AG10803 (cell line): Measurements from ENCODE around the gene CLIP1.
A peak's percentile ranks its signal among the peaks of the same experiment; 100 is the strongest.

ENCODE experiments used
- DNase-seq: peaks from one replicate; pipeline ENCODE4 v3.0.0; 2010; ENCODE audit warnings: low read depth
- H3K4me3 ChIP-seq: 2 replicates; pipeline ENCODE4 v1.5.1; 2011; ENCODE audit warnings: mild to moderate bottlenecking, low read length, control low read depth
- CTCF ChIP-seq: conservative IDR thresholded peaks from 2 replicates; pipeline ENCODE4 v1.5.1; 2011; ENCODE audit warnings: mild to moderate bottlenecking, low read length, control low read depth, inconsistent platforms

The CLIP1 gene

GRCh38 chr12:122411537-122411936 is 10.9 kb downstream of the CLIP1 start:
- TF ChIP-seq CTCF: no peak
- DNase-seq: no peak

GRCh38 chr12:122407208-122407607 is 15.3 kb downstream of the CLIP1 start:
- TF ChIP-seq CTCF: no peak
- H3K4me3 ChIP-seq: no peak overlapping the region
- no peak for DNase-seq

More at GRCh38 chr12:122411537-122411936, 10.9 kb downstream of the CLIP1 start:
- no peak overlapping the region for H3K4me3 ChIP-seq

- TF ChIP-seq CTCF: no peak
- peak; percentile 92 for DNase-seq
- H3K4me3 ChIP-seq: no peak overlapping the region
Measured at GRCh38 chr12:122406701-122407164, 15.7 kb downstream of the CLIP1 start.

GRCh38 chr12:122403831-122404230 is 18.6 kb downstream of the CLIP1 start:
- no peak overlapping the region for H3K4me3 ChIP-seq
- DNase-seq: no peak
- TF ChIP-seq CTCF: no peak

GRCh38 chr12:122403115-122403770 is 19.2 kb downstream of the CLIP1 start:
- H3K4me3 ChIP-seq: no peak overlapping the region
- TF ChIP-seq CTCF: no peak
- no peak for DNase-seq

GRCh38 chr12:122402264-122402663 is 20.2 kb downstream of the CLIP1 start:
- H3K4me3 ChIP-seq: no peak overlapping the region
- DNase-seq: no peak
- TF ChIP-seq CTCF: no peak

- peak overlapping the region; percentile 45 for H3K4me3 ChIP-seq
- DNase-seq: peak; percentile 96
- peak; percentile 75 for TF ChIP-seq CTCF
Measured at GRCh38 chr12:122399592-122400373, 22.7 kb downstream of the CLIP1 start.
